ENCODE data around the gene FFAR3. TPM values are rescaled to one million over a fixed set of nuclear protein-coding genes. Genes with fewer than 3 reads are reported as not detected.

FFAR3 gene
- total and polyA plus RNA-seq, 2 of the 13 experiments (the other 11 are each of a cell fraction or from before 2014, with no cell fraction given): not detected

- Histone ChIP-seq H3K4me1 (ENCODE audit: insufficient read depth, low read length) (peaks cover 5% of the 10 kb centered on the region), H3K79me2 (ENCODE audit: insufficient read depth, low read length) (no peaks in the 10 kb centered on the region), H3K27me3 (ENCODE audit: control insufficient read depth in 1 of 2, insufficient read depth in 2 of 2, low read length in 2 of 2) (no peaks in the 10 kb centered on the region), H3K36me3 (replicated peaks in 1 of 2; ENCODE audit: control insufficient read depth in 1 of 2, insufficient read depth in 2 of 2, low read length in 2 of 2) (no peaks in the 10 kb centered on the region), H3K9me3 (ENCODE audit: low read length) (no peaks in the 10 kb centered on the region), H3K27ac (ENCODE audit: extremely low read length, insufficient read depth, low read length) (no peak overlapping the region), H3K9ac (ENCODE audit: insufficient read depth, low read depth, low read length) (no peak overlapping the region), H4K20me1 (ENCODE audit: insufficient read depth, low read length) (no peaks in the 10 kb centered on the region), H3K4me2 (ENCODE audit: low read depth, low read length) (no peak overlapping the region), H2AFZ (ENCODE audit: low read length) (no peak overlapping the region), H3K4me3 (replicated peaks in 1 of 3; ENCODE audit: insufficient read depth in 1 of 3, low read depth in 2 of 3, low read length in 3 of 3) (no peak overlapping the region)
- intact Hi-C loops (cut with micrococcal nuclease; ENCODE audit: unreplicated experiment) (no loop called here), in situ Hi-C loops (cut with HindIII; ENCODE audit: extremely low pct_ligation_motif_present, low pct_unique_long_range_greater_than_20kb) (no loop called here)
- CTCF ChIA-PET (ENCODE audit: low intra/inter-chr PET ratio, low total read pairs): no interaction called here
- ATAC-seq: no peak
- no TSS peak for BruUV-seq (replicated peaks)
- DNase-seq (ENCODE audit: low spot score): no peak
- POLR2A ChIA-PET: no interaction called here
- no peak for FAIRE-seq
- TF ChIP-seq MNT (IDR thresholded peaks at IDR 0.05) (0 out of 2 replicates have a peak, but pooled peaks have one; percentile 3), ARNT2 (CRISPR knock-in tag; IDR thresholded peaks at IDR 0.05; ENCODE audit: low read depth) (no peak)
- 85% methylated on average over 14 of the region's 14 CpGs for WGBS (ENCODE audit: low lambda C conversion rate)
These were observed 26.6 kb upstream of the FFAR3 start for GRCh38 chr19:35331551-35332214.

GRCh38 chr19:35332817-35333216, 25.4 kb upstream of the FFAR3 start:
- ChIA-PET CTCF (ENCODE audit: low intra/inter-chr PET ratio, low total read pairs) (no interaction called here), POLR2A (no interaction called here)
- in situ Hi-C loops (cut with HindIII; ENCODE audit: extremely low pct_ligation_motif_present, low pct_unique_long_range_greater_than_20kb) (no loop called here), intact Hi-C loops (cut with micrococcal nuclease; ENCODE audit: unreplicated experiment) (no loop called here)
- no peaks in the 10 kb centered on the region for H3K9me3 ChIP-seq (ENCODE audit: low read length)
- H2AFZ ChIP-seq (ENCODE audit: low read length): no peak overlapping the region
- no peak overlapping the region for H3K9ac ChIP-seq (ENCODE audit: insufficient read depth, low read depth, low read length)
- DNase-seq (ENCODE audit: low spot score) (no peak), FAIRE-seq (no peak), ATAC-seq (no peak)
- no peaks in the 10 kb centered on the region for H3K27me3 ChIP-seq (ENCODE audit: control insufficient read depth in 1 of 2, insufficient read depth in 2 of 2, low read length in 2 of 2)
- peaks cover 10% of the 10 kb centered on the region for H3K4me1 ChIP-seq (ENCODE audit: insufficient read depth, low read length)
- H3K36me3 ChIP-seq (replicated peaks in 1 of 2; ENCODE audit: control insufficient read depth in 1 of 2, insufficient read depth in 2 of 2, low read length in 2 of 2): no peaks in the 10 kb centered on the region
- H3K79me2 ChIP-seq (ENCODE audit: insufficient read depth, low read length): no peaks in the 10 kb centered on the region
- H3K4me3 ChIP-seq (replicated peaks in 1 of 3; ENCODE audit: insufficient read depth in 1 of 3, low read depth in 2 of 3, low read length in 3 of 3): no peak overlapping the region
- H3K27ac ChIP-seq (ENCODE audit: extremely low read length, insufficient read depth, low read length): no peak overlapping the region
- WGBS (ENCODE audit: low lambda C conversion rate): 88% methylated on average over 12 of the region's 12 CpGs
- no TSS peak for BruUV-seq (replicated peaks)
- H3K4me2 ChIP-seq (ENCODE audit: low read depth, low read length): no peak overlapping the region
- H4K20me1 ChIP-seq (ENCODE audit: insufficient read depth, low read length): no peaks in the 10 kb centered on the region
- TF ChIP-seq ZIK1 (CRISPR knock-in tag; IDR thresholded peaks at IDR 0.05; ENCODE audit: borderline replicate concordance, low read depth) (no peak), ZNF121 (CRISPR knock-in tag; IDR thresholded peaks at IDR 0.05) (no peak), PCBP1 (IDR thresholded peaks at IDR 0.05; ENCODE audit: borderline replicate concordance, low read depth, low read length) (no peak), ZNF451 (CRISPR knock-in tag; IDR thresholded peaks at IDR 0.05) (no peak)
- TF ChIP-seq, protein P1, sequence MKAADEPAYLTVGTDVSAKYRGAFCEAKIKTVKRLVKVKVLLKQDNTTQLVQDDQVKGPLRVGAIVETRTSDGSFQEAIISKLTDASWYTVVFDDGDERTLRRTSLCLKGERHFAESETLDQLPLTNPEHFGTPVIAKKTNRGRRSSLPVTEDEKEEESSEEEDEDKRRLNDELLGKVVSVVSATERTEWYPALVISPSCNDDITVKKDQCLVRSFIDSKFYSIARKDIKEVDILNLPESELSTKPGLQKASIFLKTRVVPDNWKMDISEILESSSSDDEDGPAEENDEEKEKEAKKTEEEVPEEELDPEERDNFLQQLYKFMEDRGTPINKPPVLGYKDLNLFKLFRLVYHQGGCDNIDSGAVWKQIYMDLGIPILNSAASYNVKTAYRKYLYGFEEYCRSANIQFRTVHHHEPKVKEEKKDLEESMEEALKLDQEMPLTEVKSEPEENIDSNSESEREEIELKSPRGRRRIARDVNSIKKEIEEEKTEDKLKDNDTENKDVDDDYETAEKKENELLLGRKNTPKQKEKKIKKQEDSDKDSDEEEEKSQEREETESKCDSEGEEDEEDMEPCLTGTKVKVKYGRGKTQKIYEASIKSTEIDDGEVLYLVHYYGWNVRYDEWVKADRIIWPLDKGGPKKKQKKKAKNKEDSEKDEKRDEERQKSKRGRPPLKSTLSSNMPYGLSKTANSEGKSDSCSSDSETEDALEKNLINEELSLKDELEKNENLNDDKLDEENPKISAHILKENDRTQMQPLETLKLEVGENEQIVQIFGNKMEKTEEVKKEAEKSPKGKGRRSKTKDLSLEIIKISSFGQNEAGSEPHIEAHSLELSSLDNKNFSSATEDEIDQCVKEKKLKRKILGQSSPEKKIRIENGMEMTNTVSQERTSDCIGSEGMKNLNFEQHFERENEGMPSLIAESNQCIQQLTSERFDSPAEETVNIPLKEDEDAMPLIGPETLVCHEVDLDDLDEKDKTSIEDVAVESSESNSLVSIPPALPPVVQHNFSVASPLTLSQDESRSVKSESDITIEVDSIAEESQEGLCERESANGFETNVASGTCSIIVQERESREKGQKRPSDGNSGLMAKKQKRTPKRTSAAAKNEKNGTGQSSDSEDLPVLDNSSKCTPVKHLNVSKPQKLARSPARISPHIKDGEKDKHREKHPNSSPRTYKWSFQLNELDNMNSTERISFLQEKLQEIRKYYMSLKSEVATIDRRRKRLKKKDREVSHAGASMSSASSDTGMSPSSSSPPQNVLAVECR (CRISPR knock-in tag; IDR thresholded peaks at IDR 0.05; ENCODE audit: borderline replicate concordance): no peak
- TF ChIP-seq, protein P2, sequence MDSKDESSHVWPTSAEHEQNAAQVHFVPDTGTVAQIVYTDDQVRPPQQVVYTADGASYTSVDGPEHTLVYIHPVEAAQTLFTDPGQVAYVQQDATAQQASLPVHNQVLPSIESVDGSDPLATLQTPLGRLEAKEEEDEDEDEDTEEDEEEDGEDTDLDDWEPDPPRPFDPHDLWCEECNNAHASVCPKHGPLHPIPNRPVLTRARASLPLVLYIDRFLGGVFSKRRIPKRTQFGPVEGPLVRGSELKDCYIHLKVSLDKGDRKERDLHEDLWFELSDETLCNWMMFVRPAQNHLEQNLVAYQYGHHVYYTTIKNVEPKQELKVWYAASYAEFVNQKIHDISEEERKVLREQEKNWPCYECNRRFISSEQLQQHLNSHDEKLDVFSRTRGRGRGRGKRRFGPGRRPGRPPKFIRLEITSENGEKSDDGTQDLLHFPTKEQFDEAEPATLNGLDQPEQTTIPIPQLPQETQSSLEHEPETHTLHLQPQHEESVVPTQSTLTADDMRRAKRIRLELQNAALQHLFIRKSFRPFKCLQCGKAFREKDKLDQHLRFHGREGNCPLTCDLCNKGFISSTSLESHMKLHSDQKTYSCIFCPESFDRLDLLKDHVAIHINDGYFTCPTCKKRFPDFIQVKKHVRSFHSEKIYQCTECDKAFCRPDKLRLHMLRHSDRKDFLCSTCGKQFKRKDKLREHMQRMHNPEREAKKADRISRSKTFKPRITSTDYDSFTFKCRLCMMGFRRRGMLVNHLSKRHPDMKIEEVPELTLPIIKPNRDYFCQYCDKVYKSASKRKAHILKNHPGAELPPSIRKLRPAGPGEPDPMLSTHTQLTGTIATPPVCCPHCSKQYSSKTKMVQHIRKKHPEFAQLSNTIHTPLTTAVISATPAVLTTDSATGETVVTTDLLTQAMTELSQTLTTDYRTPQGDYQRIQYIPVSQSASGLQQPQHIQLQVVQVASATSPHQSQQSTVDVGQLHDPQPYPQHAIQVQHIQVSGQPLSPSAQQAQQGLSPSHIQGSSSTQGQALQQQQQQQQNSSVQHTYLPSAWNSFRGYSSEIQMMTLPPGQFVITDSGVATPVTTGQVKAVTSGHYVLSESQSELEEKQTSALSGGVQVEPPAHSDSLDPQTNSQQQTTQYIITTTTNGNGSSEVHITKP (CRISPR knock-in tag; IDR thresholded peaks at IDR 0.05; ENCODE audit: low read depth): no peak
